GM12878 (cell line): ENCODE results near the gene CSNK2A1. TPM values are rescaled to one million over a fixed set of nuclear protein-coding genes. Genes with fewer than 3 reads are reported as not detected.

ENCODE experiments used
- ASH2L ChIP-seq: fragments of 300-600, 200-600 bp; sonication (generic); IDR thresholded peaks from 2 replicates; pipeline ENCODE4 v1.6.1; 2017; ENCODE audit warnings: low read depth, mild to moderate bottlenecking, borderline replicate concordance
- CEBPB ChIP-seq, 2 experiments: fragments of 150-350 bp in 1 of 2; IDR thresholded peaks; 2 replicates each; pipeline ENCODE4 v1.6.1; 2012 to 2014; ENCODE audit warnings: low read depth in 2 of 2, low read length in 2 of 2, borderline replicate concordance in 1 of 2, inconsistent platforms in 1 of 2
- CREB1 ChIP-seq: IDR thresholded peaks from 2 replicates; pipeline ENCODE4 v1.6.1; 2012; ENCODE audit warnings: low read depth, mild to moderate bottlenecking, inconsistent platforms
- SUPT20H ChIP-seq: IDR thresholded peaks from 2 replicates; pipeline ENCODE4 v1.6.1; 2011; ENCODE audit warnings: low read depth, mild to moderate bottlenecking, low read length, moderate library complexity, borderline replicate concordance; ENCODE audit not compliant: control insufficient read depth
- polyA plus RNA-seq, 11 experiments: library from polyadenylated mRNA; depleted of rRNA in 4 of 11; unstranded in 6 of 11; stranded (reverse) in 5 of 11; fragments of >200 nt; fragmentation: Nextera tagmentation in 4 of 11; fragmentation: Illumina TruSeq in 1 of 11; extraction: Ambion mirVana in 4 of 11; extraction: Trizol in 1 of 11; gene quantifications; 1 replicate in 1 of 11; 2 replicates in 10 of 11; pipeline versions ENCODE4 v1.2.1 to v1.2.3, GENCODE V29; 2011 to 2016; ENCODE audit warnings: inconsistent platforms in 2 of 11, missing spikeins in 2 of 11, low read depth in 1 of 11
- small RNA-seq: library from RNA; depleted of rRNA; stranded (forward); fragments of <200 nt; gene quantifications from one replicate; pipeline ENCODE3, GENCODE V24; 2014
- total RNA-seq, 4 experiments: library from RNA; depleted of rRNA in 3 of 4; stranded (reverse); fragments of >200 nt in 3 of 4; fragmentation: Illumina TruSeq in 1 of 4; extraction: Trizol in 1 of 4; gene quantifications; 2 replicates each; pipeline versions ENCODE4 v1.2.1 to v1.2.3, GENCODE V29; 2013 to 2021
- TF ChIP-seq, protein P1 (sequence below): IDR thresholded peaks from 2 replicates; pipeline ENCODE4 v1.6.1; 2012; ENCODE audit warnings: improper control_type of control experiment, low read depth, low read length; ENCODE audit not compliant: insufficient replicate concordance
- TF ChIP-seq, protein P2 (sequence below), 3 experiments: IDR thresholded peaks in 2 of 3; conservative IDR thresholded peaks in 1 of 3; 2 replicates each; pipeline ENCODE4 v1.5.1; 2011; ENCODE audit warnings: low read depth in 3 of 3, low read length in 3 of 3, mild to moderate bottlenecking in 3 of 3, control low read depth in 2 of 3, moderate library complexity in 2 of 3, inconsistent platforms in 1 of 3, mixed read lengths in 1 of 3; ENCODE audit not compliant: control insufficient read depth in 2 of 3, insufficient read depth in 1 of 3; ENCODE audit errors: extremely low read depth in 1 of 3
- TF ChIP-seq, protein P3 (sequence below): IDR thresholded peaks from 2 replicates; pipeline ENCODE4 v1.6.1; 2011; ENCODE audit warnings: low read depth, mild to moderate bottlenecking, low read length, moderate library complexity, borderline replicate concordance; ENCODE audit errors: extremely low read depth

Gene CSNK2A1
- total and polyA plus RNA-seq, 10 of the 15 experiments (the other 5 are each of a cell fraction or from before 2014, with no cell fraction given), result 47.6 to 199 (median 95.0) TPM

DNA sequence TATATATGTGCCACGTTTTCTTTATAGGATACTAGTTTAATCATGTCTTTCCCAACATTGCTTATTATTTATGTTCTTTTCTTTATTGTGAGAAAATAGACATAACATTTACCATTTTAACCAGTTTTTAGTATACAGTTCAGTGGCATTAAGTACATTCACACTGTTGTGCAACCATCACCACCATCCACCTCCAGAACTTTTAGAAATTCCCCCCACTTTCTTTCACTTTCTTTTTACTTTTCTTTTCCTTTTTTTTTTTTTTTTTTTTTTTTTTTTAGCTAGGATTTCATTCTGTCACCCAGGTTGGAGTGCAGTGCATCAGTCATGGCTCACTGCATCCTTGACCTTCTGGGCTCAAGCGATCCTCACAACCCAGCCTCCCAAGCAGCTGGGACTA lies 117.0 kb downstream of the CSNK2A1 start (continued):
- TF ChIP-seq, protein P1, sequence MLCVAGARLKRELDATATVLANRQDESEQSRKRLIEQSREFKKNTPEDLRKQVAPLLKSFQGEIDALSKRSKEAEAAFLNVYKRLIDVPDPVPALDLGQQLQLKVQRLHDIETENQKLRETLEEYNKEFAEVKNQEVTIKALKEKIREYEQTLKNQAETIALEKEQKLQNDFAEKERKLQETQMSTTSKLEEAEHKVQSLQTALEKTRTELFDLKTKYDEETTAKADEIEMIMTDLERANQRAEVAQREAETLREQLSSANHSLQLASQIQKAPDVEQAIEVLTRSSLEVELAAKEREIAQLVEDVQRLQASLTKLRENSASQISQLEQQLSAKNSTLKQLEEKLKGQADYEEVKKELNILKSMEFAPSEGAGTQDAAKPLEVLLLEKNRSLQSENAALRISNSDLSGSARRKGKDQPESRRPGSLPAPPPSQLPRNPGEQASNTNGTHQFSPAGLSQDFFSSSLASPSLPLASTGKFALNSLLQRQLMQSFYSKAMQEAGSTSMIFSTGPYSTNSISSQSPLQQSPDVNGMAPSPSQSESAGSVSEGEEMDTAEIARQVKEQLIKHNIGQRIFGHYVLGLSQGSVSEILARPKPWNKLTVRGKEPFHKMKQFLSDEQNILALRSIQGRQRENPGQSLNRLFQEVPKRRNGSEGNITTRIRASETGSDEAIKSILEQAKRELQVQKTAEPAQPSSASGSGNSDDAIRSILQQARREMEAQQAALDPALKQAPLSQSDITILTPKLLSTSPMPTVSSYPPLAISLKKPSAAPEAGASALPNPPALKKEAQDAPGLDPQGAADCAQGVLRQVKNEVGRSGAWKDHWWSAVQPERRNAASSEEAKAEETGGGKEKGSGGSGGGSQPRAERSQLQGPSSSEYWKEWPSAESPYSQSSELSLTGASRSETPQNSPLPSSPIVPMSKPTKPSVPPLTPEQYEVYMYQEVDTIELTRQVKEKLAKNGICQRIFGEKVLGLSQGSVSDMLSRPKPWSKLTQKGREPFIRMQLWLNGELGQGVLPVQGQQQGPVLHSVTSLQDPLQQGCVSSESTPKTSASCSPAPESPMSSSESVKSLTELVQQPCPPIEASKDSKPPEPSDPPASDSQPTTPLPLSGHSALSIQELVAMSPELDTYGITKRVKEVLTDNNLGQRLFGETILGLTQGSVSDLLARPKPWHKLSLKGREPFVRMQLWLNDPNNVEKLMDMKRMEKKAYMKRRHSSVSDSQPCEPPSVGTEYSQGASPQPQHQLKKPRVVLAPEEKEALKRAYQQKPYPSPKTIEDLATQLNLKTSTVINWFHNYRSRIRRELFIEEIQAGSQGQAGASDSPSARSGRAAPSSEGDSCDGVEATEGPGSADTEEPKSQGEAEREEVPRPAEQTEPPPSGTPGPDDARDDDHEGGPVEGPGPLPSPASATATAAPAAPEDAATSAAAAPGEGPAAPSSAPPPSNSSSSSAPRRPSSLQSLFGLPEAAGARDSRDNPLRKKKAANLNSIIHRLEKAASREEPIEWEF, result no peak
- TF ChIP-seq CREB1 (no peak), CEBPB (IDR thresholded peaks at IDR 0.05; ENCODE audit: borderline replicate concordance in 1 of 2, low read depth in 2 of 2, low read length in 2 of 2) (no peak), ASH2L (no peak), SUPT20H (no peak)
- TF ChIP-seq, protein P2, sequence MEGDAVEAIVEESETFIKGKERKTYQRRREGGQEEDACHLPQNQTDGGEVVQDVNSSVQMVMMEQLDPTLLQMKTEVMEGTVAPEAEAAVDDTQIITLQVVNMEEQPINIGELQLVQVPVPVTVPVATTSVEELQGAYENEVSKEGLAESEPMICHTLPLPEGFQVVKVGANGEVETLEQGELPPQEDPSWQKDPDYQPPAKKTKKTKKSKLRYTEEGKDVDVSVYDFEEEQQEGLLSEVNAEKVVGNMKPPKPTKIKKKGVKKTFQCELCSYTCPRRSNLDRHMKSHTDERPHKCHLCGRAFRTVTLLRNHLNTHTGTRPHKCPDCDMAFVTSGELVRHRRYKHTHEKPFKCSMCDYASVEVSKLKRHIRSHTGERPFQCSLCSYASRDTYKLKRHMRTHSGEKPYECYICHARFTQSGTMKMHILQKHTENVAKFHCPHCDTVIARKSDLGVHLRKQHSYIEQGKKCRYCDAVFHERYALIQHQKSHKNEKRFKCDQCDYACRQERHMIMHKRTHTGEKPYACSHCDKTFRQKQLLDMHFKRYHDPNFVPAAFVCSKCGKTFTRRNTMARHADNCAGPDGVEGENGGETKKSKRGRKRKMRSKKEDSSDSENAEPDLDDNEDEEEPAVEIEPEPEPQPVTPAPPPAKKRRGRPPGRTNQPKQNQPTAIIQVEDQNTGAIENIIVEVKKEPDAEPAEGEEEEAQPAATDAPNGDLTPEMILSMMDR (IDR thresholded peaks at IDR 0.05 in 2 of 3, conservative IDR thresholded peaks at IDR 0.05 in 1 of 3; ENCODE audit: control insufficient read depth in 2 of 3, extremely low read depth in 1 of 3, insufficient read depth in 1 of 3, low read depth in 3 of 3, low read length in 3 of 3), result no peak
- TF ChIP-seq, protein P3, sequence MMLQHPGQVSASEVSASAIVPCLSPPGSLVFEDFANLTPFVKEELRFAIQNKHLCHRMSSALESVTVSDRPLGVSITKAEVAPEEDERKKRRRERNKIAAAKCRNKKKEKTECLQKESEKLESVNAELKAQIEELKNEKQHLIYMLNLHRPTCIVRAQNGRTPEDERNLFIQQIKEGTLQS, result no peak

Small RNA genes within 50 kb of the gene (small RNA-seq; reads per million reads assigned to genes)
- not detected for gene RF00019

Other genes starting within 250 kb of the CSNK2A1 start
Only the 7 nearest of the 10 such genes appear.
- 9.1 and 10.5 TPM in 2 replicates for gene NRSN2, start 196.7 kb downstream of the CSNK2A1 start, total RNA-seq (2014; rRNA removed)
- gene NRSN2, start 196.7 kb downstream of the CSNK2A1 start, total RNA-seq (2014; rRNA removed; fragmentation: Illumina TruSeq; extraction: Trizol), result 6.9 and 8.9 TPM in 2 replicates
- 21.9 and 24.7 TPM in 2 replicates for gene NRSN2, start 196.7 kb downstream of the CSNK2A1 start, total RNA-seq (2021)
- 3.7 and 8.0 TPM in 2 replicates for gene NRSN2, start 196.7 kb downstream of the CSNK2A1 start, polyA plus RNA-seq (2011; rRNA removed)
- gene NRSN2, start 196.7 kb downstream of the CSNK2A1 start, polyA plus RNA-seq (2014; fragmentation: Illumina TruSeq; extraction: Trizol), result 14.6 and 16.9 TPM in 2 replicates
- 1 to 10 TPM; 6.2 to 7.6 TPM for gene NRSN2, start 196.7 kb downstream of the CSNK2A1 start, polyA plus RNA-seq (2014; fragmentation: Nextera tagmentation; extraction: Ambion mirVana)
- 18.9 and 24.3 TPM in 2 replicates for gene NRSN2, start 196.7 kb downstream of the CSNK2A1 start, polyA plus RNA-seq (2014; rRNA removed)
- gene NRSN2, start 196.7 kb downstream of the CSNK2A1 start, polyA plus RNA-seq (2016; fragmentation: Nextera tagmentation; extraction: Ambion mirVana), result 10 to 100 TPM; 26.4 to 32.4 TPM
- 30.8 and 34.8 TPM in 2 replicates for gene TRIB3, start 163.0 kb downstream of the CSNK2A1 start, total RNA-seq (2014; rRNA removed)
- 10.9 and 11.5 TPM in 2 replicates for gene TRIB3, start 163.0 kb downstream of the CSNK2A1 start, total RNA-seq (2014; rRNA removed; fragmentation: Illumina TruSeq; extraction: Trizol)
- gene TRIB3, start 163.0 kb downstream of the CSNK2A1 start, total RNA-seq (2021), result 24.7 and 27.3 TPM in 2 replicates
- gene TRIB3, start 163.0 kb downstream of the CSNK2A1 start, polyA plus RNA-seq (2011; rRNA removed), result 11.0 and 24.2 TPM in 2 replicates
- gene TRIB3, start 163.0 kb downstream of the CSNK2A1 start, polyA plus RNA-seq (2014; fragmentation: Illumina TruSeq; extraction: Trizol), result 11.9 and 12.1 TPM in 2 replicates
- gene TRIB3, start 163.0 kb downstream of the CSNK2A1 start, polyA plus RNA-seq (2014; fragmentation: Nextera tagmentation; extraction: Ambion mirVana), result 1 to 10 TPM; 2.2 to 8.6 TPM
- gene TRIB3, start 163.0 kb downstream of the CSNK2A1 start, polyA plus RNA-seq (2014; rRNA removed), result 23.3 and 28.2 TPM in 2 replicates
- gene TRIB3, start 163.0 kb downstream of the CSNK2A1 start, polyA plus RNA-seq (2016; fragmentation: Nextera tagmentation; extraction: Ambion mirVana), result 10 to 100 TPM; 23.2 to 26.4 TPM
- 73.3 and 76.9 TPM in 2 replicates for gene RBCK1, start 135.5 kb downstream of the CSNK2A1 start, total RNA-seq (2014; rRNA removed)
- gene RBCK1, start 135.5 kb downstream of the CSNK2A1 start, total RNA-seq (2014; rRNA removed; fragmentation: Illumina TruSeq; extraction: Trizol), result 34.4 and 39.3 TPM in 2 replicates
- gene RBCK1, start 135.5 kb downstream of the CSNK2A1 start, total RNA-seq (2021), result 95.4 and 99.7 TPM in 2 replicates
- gene RBCK1, start 135.5 kb downstream of the CSNK2A1 start, polyA plus RNA-seq (2011; rRNA removed), result 73.4 and 75.2 TPM in 2 replicates
- 21.2 and 46.3 TPM in 2 replicates for gene RBCK1, start 135.5 kb downstream of the CSNK2A1 start, polyA plus RNA-seq (2014; fragmentation: Illumina TruSeq; extraction: Trizol)
- gene RBCK1, start 135.5 kb downstream of the CSNK2A1 start, polyA plus RNA-seq (2014; fragmentation: Nextera tagmentation; extraction: Ambion mirVana), result 10 to 100 TPM; 14.1 to 18.8 TPM
- gene RBCK1, start 135.5 kb downstream of the CSNK2A1 start, polyA plus RNA-seq (2014; rRNA removed), result 93.4 and 102 TPM in 2 replicates
- 10 to 100 TPM; 83.8 to 89.8 TPM for gene RBCK1, start 135.5 kb downstream of the CSNK2A1 start, polyA plus RNA-seq (2016; fragmentation: Nextera tagmentation; extraction: Ambion mirVana)
- gene TBC1D20, start 81.3 kb downstream of the CSNK2A1 start, total RNA-seq (2014; rRNA removed), result 15.0 and 15.1 TPM in 2 replicates
- gene TBC1D20, start 81.3 kb downstream of the CSNK2A1 start, total RNA-seq (2014; rRNA removed; fragmentation: Illumina TruSeq; extraction: Trizol), result 9.3 and 9.7 TPM in 2 replicates
- gene TBC1D20, start 81.3 kb downstream of the CSNK2A1 start, total RNA-seq (2021), result 12.8 and 13.2 TPM in 2 replicates
- 12.9 and 16.7 TPM in 2 replicates for gene TBC1D20, start 81.3 kb downstream of the CSNK2A1 start, polyA plus RNA-seq (2011; rRNA removed)
- gene TBC1D20, start 81.3 kb downstream of the CSNK2A1 start, polyA plus RNA-seq (2014; fragmentation: Illumina TruSeq; extraction: Trizol), result 15.2 TPM in 2 replicates
- 1 to 10 TPM; 4.3 to 6.8 TPM for gene TBC1D20, start 81.3 kb downstream of the CSNK2A1 start, polyA plus RNA-seq (2014; fragmentation: Nextera tagmentation; extraction: Ambion mirVana)
- 16.8 and 17.9 TPM in 2 replicates for gene TBC1D20, start 81.3 kb downstream of the CSNK2A1 start, polyA plus RNA-seq (2014; rRNA removed)
- 1 to 10 TPM; 8.4 to 9.7 TPM for gene TBC1D20, start 81.3 kb downstream of the CSNK2A1 start, polyA plus RNA-seq (2016; fragmentation: Nextera tagmentation; extraction: Ambion mirVana)
- not detected in 2 replicates for gene TCF15, start 66.5 kb upstream of the CSNK2A1 start, total RNA-seq (2014; rRNA removed)
- not detected in 2 replicates for gene TCF15, start 66.5 kb upstream of the CSNK2A1 start, total RNA-seq (2014; rRNA removed; fragmentation: Illumina TruSeq; extraction: Trizol)
- gene TCF15, start 66.5 kb upstream of the CSNK2A1 start, total RNA-seq (2021), result not detected in 2 replicates
- 0.08 TPM in 1 of 2 replicates, not detected in the other for gene TCF15, start 66.5 kb upstream of the CSNK2A1 start, polyA plus RNA-seq (2011; rRNA removed)
- gene TCF15, start 66.5 kb upstream of the CSNK2A1 start, polyA plus RNA-seq (2014; fragmentation: Illumina TruSeq; extraction: Trizol), result not detected in 2 replicates
- not detected for gene TCF15, start 66.5 kb upstream of the CSNK2A1 start, polyA plus RNA-seq (2014; fragmentation: Nextera tagmentation; extraction: Ambion mirVana)
- gene TCF15, start 66.5 kb upstream of the CSNK2A1 start, polyA plus RNA-seq (2014; rRNA removed), result not detected in 2 replicates
- not detected for gene TCF15, start 66.5 kb upstream of the CSNK2A1 start, polyA plus RNA-seq (2016; fragmentation: Nextera tagmentation; extraction: Ambion mirVana)
- gene SRXN1, start 109.4 kb upstream of the CSNK2A1 start, total RNA-seq (2014; rRNA removed), result 19.3 and 20.5 TPM in 2 replicates
- 14.4 and 14.8 TPM in 2 replicates for gene SRXN1, start 109.4 kb upstream of the CSNK2A1 start, total RNA-seq (2014; rRNA removed; fragmentation: Illumina TruSeq; extraction: Trizol)
- gene SRXN1, start 109.4 kb upstream of the CSNK2A1 start, total RNA-seq (2021), result 15.8 and 16.0 TPM in 2 replicates
- 17.6 and 17.8 TPM in 2 replicates for gene SRXN1, start 109.4 kb upstream of the CSNK2A1 start, polyA plus RNA-seq (2011; rRNA removed)
- gene SRXN1, start 109.4 kb upstream of the CSNK2A1 start, polyA plus RNA-seq (2014; fragmentation: Illumina TruSeq; extraction: Trizol), result 19.3 and 19.6 TPM in 2 replicates
- gene SRXN1, start 109.4 kb upstream of the CSNK2A1 start, polyA plus RNA-seq (2014; fragmentation: Nextera tagmentation; extraction: Ambion mirVana), result 1 to 10 TPM; 4.1 to 7.5 TPM
- gene SRXN1, start 109.4 kb upstream of the CSNK2A1 start, polyA plus RNA-seq (2014; rRNA removed), result 13.7 and 14.2 TPM in 2 replicates
- 10 to 100 TPM; 15.2 to 17.9 TPM for gene SRXN1, start 109.4 kb upstream of the CSNK2A1 start, polyA plus RNA-seq (2016; fragmentation: Nextera tagmentation; extraction: Ambion mirVana)
- gene SCRT2, start 132.0 kb upstream of the CSNK2A1 start, total RNA-seq (2014; rRNA removed), result not detected in 2 replicates
- not detected in 2 replicates for gene SCRT2, start 132.0 kb upstream of the CSNK2A1 start, total RNA-seq (2014; rRNA removed; fragmentation: Illumina TruSeq; extraction: Trizol)
- gene SCRT2, start 132.0 kb upstream of the CSNK2A1 start, total RNA-seq (2021), result not detected in 2 replicates
- not detected in 2 replicates for gene SCRT2, start 132.0 kb upstream of the CSNK2A1 start, polyA plus RNA-seq (2011; rRNA removed)
- not detected in 2 replicates for gene SCRT2, start 132.0 kb upstream of the CSNK2A1 start, polyA plus RNA-seq (2014; fragmentation: Illumina TruSeq; extraction: Trizol)
- not detected for gene SCRT2, start 132.0 kb upstream of the CSNK2A1 start, polyA plus RNA-seq (2014; fragmentation: Nextera tagmentation; extraction: Ambion mirVana)
- gene SCRT2, start 132.0 kb upstream of the CSNK2A1 start, polyA plus RNA-seq (2014; rRNA removed), result not detected in 2 replicates
- not detected for gene SCRT2, start 132.0 kb upstream of the CSNK2A1 start, polyA plus RNA-seq (2016; fragmentation: Nextera tagmentation; extraction: Ambion mirVana)